Stimulated activated CD4-positive, alpha-beta T cell treated with anti-CD3 and anti-CD28 coated beads, Interleukin-15, amount 100 ng/mL, for 48 hours (primary cell): ENCODE data around the gene MAST4.
"Not testable (repeated sequence)": the region's sequence is repeated elsewhere in the genome, so short reads cannot be mapped to it uniquely, and the experiment has no call there.

Experiments
- DNase-seq, 2 donors: peaks; one replicate each; pipeline ENCODE4 v3.0.0-alpha.2; 2020; ENCODE audit warnings: low read depth in 2 of 2

MAST4 gene

DNA sequence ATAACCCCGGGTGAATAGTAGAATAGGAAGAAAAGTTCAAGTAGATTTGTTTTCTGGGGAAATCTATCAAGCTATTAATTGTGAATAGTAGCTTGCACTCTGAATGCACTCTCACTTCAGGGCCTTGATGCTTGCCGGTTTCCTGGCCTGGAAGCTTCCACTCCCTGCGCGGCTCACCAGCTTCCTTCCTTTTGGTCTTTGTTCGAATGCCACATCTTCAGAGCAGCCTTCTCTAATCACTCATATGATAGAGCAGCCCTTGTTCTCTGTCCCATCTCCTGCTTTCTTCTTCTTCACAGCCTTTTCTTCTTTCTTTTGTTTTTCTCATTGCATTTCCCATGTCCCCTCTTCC lies 146.7 kb downstream of the MAST4 start:
- DNase-seq: no peak

- DNase-seq: no peak
Observed at GRCh38 chr5:66743344-66743743, 147.2 kb downstream of the MAST4 start.

- no peak for DNase-seq
Observed at GRCh38 chr5:66744040-66744439, 147.8 kb downstream of the MAST4 start.

DNA sequence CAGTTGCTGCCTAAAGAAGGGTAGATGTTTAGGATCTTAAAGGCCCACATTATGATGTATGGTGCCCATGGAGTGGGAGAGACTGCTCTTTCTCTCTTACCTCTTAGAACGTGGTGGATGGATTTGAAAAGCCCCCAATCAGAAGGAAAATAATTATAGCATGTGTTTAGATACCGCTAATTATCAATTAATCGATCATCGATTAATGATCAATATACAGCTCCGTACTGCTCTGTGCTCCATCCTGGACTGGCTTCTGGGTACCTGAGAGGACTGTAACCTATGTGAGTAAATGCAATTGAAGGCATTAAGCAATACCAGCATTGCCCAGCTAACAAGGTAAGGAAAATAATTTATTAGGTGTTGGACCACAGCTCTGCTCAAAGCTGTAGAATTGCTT lies 149.1 kb downstream of the MAST4 start:
- no peak for DNase-seq

DNA sequence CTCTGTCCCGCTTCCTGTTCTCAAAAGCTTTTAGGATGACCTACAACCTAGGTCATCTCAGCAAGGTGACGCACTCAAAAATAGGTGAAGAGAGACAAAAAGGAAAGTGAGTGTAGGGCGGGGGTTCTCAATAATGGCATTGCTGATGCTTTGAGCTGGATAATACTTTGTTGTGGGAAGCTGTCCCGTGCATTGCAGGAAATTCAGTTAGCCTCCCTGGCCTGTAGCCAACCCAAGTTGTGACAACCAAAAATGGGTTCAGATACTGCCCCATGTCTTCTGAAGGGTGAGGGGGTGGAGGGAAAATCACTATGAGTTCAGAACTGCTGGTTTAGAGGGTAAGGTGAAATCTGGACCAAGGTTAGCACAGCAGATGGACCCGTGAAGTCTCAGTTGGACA lies 151.4 kb downstream of the MAST4 start:
- DNase-seq: no peak

- not testable (repeated sequence) for DNase-seq
Observed at GRCh38 chr5:66752668-66753067, 156.5 kb downstream of the MAST4 start.

DNA sequence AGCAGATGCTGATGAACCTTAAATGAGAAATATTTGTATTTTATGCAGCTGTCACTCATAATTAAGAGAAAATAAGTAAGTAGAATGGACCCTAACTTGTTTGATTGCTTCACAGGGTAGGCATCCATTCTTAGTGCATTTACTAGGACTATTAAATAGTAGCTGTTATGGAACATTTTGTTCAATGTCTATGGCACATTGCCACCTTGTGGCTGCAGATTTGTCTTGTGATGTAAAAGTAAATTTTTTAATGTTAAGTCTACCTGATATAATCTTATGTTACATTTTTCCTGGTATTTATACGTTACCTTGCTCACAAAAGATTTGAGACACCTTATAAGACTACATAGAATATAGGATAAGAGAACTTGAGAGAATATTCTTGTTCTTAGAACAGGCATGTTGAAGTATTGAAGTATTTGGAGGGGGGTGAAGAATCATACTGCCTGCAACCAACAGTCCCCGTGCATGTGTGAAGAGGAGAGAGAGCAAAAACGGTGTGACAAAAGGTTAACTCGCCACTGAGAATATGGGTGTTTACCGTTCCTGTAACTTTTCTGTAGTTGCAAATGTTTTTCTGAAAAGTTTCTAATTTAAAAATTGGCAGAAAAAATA lies 161.1 kb downstream of the MAST4 start:
- DNase-seq: no peak

DNA sequence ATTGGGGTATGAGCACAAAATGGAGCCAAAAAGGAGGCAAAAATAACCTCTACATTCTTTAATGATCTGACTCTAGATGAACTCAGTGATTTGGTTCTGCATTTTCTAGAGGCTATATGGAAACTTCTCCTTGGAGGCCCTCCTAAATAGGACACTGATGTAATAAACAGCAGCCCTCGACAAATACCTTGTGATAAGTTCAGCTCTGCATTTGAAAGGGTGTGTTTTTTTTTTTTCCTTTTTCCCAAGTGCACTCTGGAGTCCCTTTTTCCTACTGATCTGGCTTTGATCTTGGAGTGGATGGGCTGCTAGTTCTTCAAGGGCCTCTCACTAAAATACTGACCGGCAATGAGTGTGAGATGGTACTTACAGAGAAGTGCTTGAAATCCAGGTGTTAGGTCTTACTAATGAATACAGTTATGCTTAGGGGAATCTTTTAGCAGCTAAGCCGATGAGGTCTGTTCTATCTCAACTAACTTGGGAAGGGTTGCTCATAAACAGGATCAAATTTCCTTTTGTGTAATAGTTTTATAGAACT lies 161.7 kb downstream of the MAST4 start:
- no peak for DNase-seq

DNA sequence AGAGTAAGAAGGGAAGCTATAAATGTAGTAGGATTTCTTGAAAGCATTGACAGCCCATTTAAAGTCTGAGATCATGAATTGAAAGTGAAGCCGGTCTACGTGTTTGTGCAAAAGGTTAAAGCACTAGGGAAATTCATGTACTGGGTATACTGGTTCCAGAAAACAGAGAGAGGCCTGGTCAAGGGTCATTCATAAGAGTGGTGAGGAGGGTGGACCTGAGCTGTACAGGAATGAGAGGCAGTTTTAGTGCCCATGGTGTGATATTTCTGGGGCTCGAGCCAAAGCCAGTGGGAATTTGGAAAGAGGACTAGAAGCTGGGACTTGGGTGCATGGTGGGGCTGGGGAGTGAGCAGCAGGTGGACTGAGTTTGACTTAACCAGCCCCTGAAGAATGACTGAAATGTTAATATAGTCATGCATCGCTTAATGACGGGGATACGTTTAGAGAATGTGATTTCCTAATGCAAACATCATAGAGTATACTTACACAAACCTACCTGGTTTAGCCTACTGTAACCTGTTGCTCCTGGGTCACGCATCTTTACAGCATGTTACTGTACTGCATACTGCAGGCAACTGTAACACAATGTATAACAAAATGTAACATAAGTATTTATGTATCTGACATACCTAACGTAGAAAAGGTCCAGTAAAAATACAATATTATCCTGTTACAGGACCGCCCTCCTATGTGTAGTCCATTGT lies 173.0 kb downstream of the MAST4 start:
- no peak for DNase-seq

DNA sequence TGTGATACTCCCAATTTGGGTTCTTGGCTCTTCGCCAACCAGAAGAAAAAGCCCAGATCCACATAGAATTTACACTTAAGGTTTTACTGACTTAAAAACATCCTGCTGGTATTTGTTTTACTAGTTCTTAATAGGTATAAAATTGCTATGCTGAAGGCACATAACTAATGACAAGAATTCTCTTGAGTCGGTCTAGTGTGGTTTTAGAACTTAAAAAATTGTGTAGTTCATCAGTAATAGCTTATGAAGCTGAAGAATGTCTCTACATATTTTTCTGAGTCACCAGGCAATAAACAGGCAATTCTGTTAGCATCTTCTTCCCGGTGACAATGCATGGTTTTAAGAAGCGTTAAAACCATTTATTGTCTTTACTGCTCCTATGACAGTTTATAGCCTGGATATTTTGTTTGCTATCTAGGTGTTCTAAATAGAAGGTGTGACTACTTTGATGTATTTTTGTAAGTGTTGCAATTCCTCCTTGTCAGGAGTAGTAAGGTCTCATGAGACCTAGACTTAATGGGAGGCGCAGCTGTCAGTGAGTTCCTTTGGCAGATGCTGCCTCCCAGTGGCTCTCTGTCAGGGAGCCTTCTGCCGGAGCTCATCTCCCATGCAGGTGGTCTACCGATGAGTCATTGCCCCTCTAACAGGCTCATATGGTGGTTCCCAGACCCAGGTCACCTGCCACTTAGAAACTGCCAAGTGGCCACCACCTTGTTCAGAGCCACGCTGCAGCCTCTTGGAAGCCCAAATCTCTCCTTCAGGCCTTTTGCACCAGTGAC lies 173.8 kb downstream of the MAST4 start:
- DNase-seq: no peak

- no peak for DNase-seq
Observed at GRCh38 chr5:66777868-66778267, 181.7 kb downstream of the MAST4 start.

- no peak for DNase-seq
Observed at GRCh38 chr5:66779528-66779927, 183.3 kb downstream of the MAST4 start.

- DNase-seq: no peak
Observed at GRCh38 chr5:66788556-66788955, 192.4 kb downstream of the MAST4 start.

DNA sequence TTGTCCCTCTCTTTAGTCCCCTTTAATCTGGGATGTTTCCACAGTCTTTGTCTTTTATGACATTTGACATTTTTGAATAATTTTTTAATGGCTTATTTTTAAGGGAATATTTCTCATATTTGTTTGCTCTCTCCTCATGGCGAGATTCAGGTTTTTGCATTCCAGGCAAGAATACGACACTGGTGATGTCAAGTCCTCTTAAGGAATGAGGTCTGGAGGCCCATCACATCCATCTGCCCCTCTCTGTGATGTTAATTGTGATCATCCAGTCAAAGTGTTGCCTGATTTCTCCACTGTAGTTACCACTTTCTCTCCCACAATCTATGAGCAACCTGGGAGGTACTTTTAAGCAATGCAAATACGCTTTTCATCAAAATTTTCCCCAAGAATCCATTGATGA lies 193.2 kb downstream of the MAST4 start:
- DNase-seq: no peak

DNA sequence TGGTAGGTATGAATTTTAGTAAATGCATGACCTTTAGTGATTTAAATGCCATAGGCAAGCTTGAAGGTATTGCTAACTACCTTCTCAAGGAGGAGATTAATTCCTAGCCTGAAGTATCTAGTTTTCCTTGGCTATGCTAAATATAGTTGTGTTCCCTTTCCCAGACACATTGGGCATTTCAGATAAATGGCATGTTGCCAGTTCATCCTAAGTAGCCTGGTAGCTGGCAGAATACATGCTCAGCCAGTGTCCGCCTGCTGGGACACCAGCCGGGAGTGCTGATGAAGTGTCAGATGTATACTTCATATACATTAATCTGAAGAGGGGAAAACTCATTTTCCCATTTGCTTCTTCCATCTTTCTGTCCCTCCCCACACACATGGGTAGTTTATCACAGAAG lies 196.9 kb downstream of the MAST4 start:
- no peak for DNase-seq

DNA sequence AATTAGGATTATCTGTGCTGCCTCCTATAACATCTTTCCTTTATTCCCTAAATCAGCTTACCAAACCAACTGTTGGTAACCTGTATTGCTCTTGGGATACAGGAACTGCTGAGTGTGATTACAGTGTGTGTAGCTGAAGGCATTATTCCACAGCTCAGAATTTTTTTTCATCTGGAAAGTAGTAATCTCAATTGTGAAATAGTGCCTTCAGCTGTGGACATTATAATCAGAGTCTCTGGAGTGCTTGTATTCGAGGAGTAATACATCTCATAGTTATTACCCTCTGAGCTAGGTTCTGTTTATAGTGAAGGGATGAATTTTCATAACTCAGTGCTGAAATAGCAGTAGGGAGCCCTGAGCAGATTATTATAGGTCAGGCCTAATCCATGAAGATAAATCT lies 199.5 kb downstream of the MAST4 start:
- no peak for DNase-seq

GRCh38 chr5:66796305-66797292 lies 200.4 kb downstream of the MAST4 start:
- no peak for DNase-seq

GRCh38 chr5:66802941-66803340 lies 206.7 kb downstream of the MAST4 start:
- no peak for DNase-seq

DNA sequence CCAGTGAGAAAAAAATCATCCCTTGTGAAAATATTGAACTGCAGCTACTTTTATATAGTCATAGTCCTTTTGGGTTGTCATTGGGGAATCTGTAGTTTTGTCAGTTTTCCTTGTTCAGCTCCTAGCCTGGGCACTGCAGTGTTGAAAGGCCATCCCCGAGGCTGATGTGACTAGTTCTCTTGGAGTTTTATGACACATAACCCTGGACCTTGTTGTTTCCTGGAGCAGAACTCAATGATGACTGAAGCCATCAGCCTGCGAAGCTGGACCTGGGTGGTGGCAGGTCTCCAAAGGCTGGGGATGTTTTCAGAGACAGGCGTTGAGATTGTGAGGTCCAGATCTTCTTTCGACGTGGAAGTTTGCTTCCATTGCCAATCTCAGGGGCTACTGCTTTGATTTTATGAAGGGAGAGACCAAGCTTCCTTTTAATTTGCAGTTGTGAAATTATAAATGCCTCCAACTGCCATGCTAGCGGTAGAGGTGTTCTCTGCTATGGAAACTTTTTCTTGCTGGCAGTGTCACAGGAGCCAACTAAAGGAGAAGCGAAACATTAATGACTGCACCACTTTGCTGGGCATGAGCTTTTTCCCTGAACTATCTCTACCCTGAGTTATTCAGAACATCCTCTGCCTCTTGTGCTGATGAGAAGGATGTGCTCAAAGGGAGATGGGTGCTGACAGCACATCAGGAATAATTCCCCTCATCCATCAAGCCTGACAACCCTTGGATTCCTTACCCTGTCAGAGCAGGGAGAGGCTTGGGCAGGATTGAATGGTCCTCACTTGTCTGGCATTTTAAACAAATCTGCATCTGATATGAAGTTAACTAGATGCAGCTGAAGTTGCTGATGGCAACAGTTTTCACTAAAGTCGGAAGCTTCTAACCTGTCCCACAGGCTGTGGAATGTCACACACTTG lies 209.6 kb downstream of the MAST4 start:
- DNase-seq: no peak

GRCh38 chr5:66807743-66808142 lies 211.6 kb downstream of the MAST4 start:
- no peak for DNase-seq

DNA sequence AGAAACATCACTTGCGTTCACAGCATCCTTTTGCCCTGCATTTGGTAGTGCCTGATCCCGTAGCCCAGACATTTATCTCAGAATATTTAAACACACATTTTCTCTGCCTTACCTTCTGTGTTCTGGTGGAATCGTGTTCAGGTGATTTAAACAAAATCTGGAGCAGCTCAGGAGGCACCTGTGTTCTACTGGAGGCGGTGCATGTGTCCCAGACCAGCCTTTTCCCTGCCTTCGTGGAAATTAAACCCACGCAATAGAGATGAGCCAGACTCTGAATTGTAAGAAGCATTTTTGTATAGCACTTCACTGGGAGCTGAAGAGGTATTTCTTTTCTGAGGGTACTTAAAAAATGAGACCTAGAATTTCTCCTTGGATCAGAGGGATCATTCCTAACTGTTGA lies 212.5 kb downstream of the MAST4 start:
- DNase-seq: no peak
